Measurements from ENCODE around the gene ZNF775. TPM values are rescaled to one million over a fixed set of nuclear protein-coding genes. Genes with fewer than 3 reads are reported as not detected.

Gene ZNF775
- total and polyA plus RNA-seq, 2 of the 13 experiments (the other 11 are each of a cell fraction or from before 2014, with no cell fraction given) = 3.1 to 3.2 TPM

GRCh38 chr7:150443793-150444540 is 64.8 kb downstream of the ZNF775 start (continued):
- TF ChIP-seq NR0B2 (CRISPR knock-in tag; IDR thresholded peaks at IDR 0.05) = no peak

- in situ Hi-C loops (cut with HindIII; ENCODE audit: extremely low pct_ligation_motif_present, low pct_unique_long_range_greater_than_20kb) = loop anchor here (5.0 kb wide), 1 partner anchor 312 kb away; no protein-coding TSS in a partner anchor
- H4K20me1 ChIP-seq (ENCODE audit: insufficient read depth, low read length) = no peaks in the 10 kb centered on the region
- TF ChIP-seq CCDC6 (CRISPR knock-in tag; IDR thresholded peaks at IDR 0.05) = no peak
- no peak for TF ChIP-seq RNF219 (CRISPR knock-in tag; IDR thresholded peaks at IDR 0.05)
Measured at GRCh38 chr7:150444674-150445365, 65.7 kb downstream of the ZNF775 start.

More at GRCh38 chr7:150444674-150445365, 65.7 kb downstream of the ZNF775 start:
- H3K36me3 ChIP-seq (replicated peaks in 1 of 2; ENCODE audit: control insufficient read depth in 1 of 2, insufficient read depth in 2 of 2, low read length in 2 of 2) = no peaks in the 10 kb centered on the region
- POLR2A ChIA-PET = no interaction called here
- no peaks in the 10 kb centered on the region for H3K79me2 ChIP-seq (ENCODE audit: insufficient read depth, low read length)
- no peak overlapping the region for H3K9ac ChIP-seq (ENCODE audit: insufficient read depth, low read depth, low read length)
- H3K4me3 ChIP-seq (replicated peaks in 1 of 3; ENCODE audit: insufficient read depth in 1 of 3, low read depth in 2 of 3, low read length in 3 of 3) = no peak overlapping the region
- no peak for ATAC-seq
- WGBS (ENCODE audit: low lambda C conversion rate) = 57% methylated on average over 4 of the region's 7 CpGs
- no peak overlapping the region for H3K4me2 ChIP-seq (ENCODE audit: low read depth, low read length)
- BruUV-seq (replicated peaks) = no TSS peak
- H2AFZ ChIP-seq (ENCODE audit: low read length) = no peak overlapping the region
- peaks cover 1 to 39% of the 10 kb centered on the region in 2 experiments; a peak in 3 of 5 replicates for H3K27me3 ChIP-seq (ENCODE audit: control insufficient read depth in 1 of 2, insufficient read depth in 2 of 2, low read length in 2 of 2)
- intact Hi-C loops (cut with micrococcal nuclease; ENCODE audit: unreplicated experiment) = no loop called here
- no peaks in the 10 kb centered on the region for H3K4me1 ChIP-seq (ENCODE audit: insufficient read depth, low read length)
- H3K27ac ChIP-seq (ENCODE audit: extremely low read length, insufficient read depth, low read length) = no peak overlapping the region
- DNase-seq (ENCODE audit: low spot score) = no peak
- 0 out of 2 replicates have a peak, but pooled peaks cover 4% of the 10 kb centered on the region for H3K9me3 ChIP-seq (ENCODE audit: low read length)
- CTCF ChIA-PET (ENCODE audit: low intra/inter-chr PET ratio, low total read pairs) = no interaction called here
- no peak for FAIRE-seq
